ENCODE results near the gene ITPKC. TPM values are rescaled to one million over a fixed set of nuclear protein-coding genes. Genes with fewer than 3 reads are reported as not detected.

The ITPKC gene
- total RNA-seq, 1 experiment from 2014 or later, result 11.4 TPM

GRCh38 chr19:40705950-40706619 is 10.8 kb upstream of the ITPKC start (continued):
- TF ChIP-seq CBX3 (IDR thresholded peaks at IDR 0.05; ENCODE audit: low read depth) (no peak), CEBPB (IDR thresholded peaks at IDR 0.05; ENCODE audit: low read depth) (no peak), JUND (IDR thresholded peaks at IDR 0.05) (no peak), REST (IDR thresholded peaks at IDR 0.05; ENCODE audit: low read depth) (no peak), ZFX (IDR thresholded peaks at IDR 0.05) (no peak), EGR1 (IDR thresholded peaks at IDR 0.05; ENCODE audit: low read depth) (no peak), ZBTB33 (IDR thresholded peaks at IDR 0.05; ENCODE audit: extremely low read depth, insufficient replicate concordance, low read length) (no peak)

- Histone ChIP-seq H3K79me2 (ENCODE audit: insufficient read depth, low read length) (no peaks in the 10 kb centered on the region), H3K4me3 (replicated peaks in 1 of 2; ENCODE audit: low read depth in 1 of 2, low read length in 2 of 2) (no peak overlapping the region), H3K9me3 (ENCODE audit: control insufficient read depth in 1 of 2, insufficient read depth in 1 of 2, low read depth in 1 of 2, low read length in 2 of 2) (no peaks in the 10 kb centered on the region), H3K4me1 (ENCODE audit: control insufficient read depth in 1 of 2, insufficient read depth in 2 of 2, low read length in 2 of 2) (no peaks in the 10 kb centered on the region), H3K9me2 (ENCODE audit: insufficient read depth) (no peaks in the 10 kb centered on the region), H3K36me3 (ENCODE audit: control insufficient read depth in 1 of 2, insufficient read depth in 2 of 2, low read length in 2 of 2) (peaks cover 15 to 18% of the 10 kb centered on the region in 2 experiments), H3K27ac (ENCODE audit: low read depth, low read length) (no peak overlapping the region), H2AFZ (ENCODE audit: low read depth, low read length, poor library complexity, severe bottlenecking) (no peak overlapping the region), H3K4me2 (ENCODE audit: low read length) (no peak overlapping the region), H3K27me3 (ENCODE audit: insufficient read depth, low read length) (no peaks in the 10 kb centered on the region), H4K20me1 (ENCODE audit: insufficient read depth) (no peaks in the 10 kb centered on the region), H3K9ac (ENCODE audit: low read length) (no peak overlapping the region)
- ATAC-seq (no peak), DNase-seq (ENCODE audit: low read depth, low spot score) (no peak)
- no TSS peak for BruUV-seq (replicated peaks)
- RAD21 ChIA-PET (ENCODE audit: low non-redundant PET in 1 of 2, low total read pairs in 2 of 2, uncharacterized antibody in 2 of 2, unreplicated experiment in 2 of 2), result no interaction called here
- intact Hi-C loops (cut with micrococcal nuclease), result no loop called here
- TF ChIP-seq ELF1 (IDR thresholded peaks at IDR 0.05; ENCODE audit: borderline replicate concordance, low read depth), result no peak
- TF ChIP-seq EGR1 (IDR thresholded peaks at IDR 0.05; ENCODE audit: low read depth), result no peak
- no peak for TF ChIP-seq POLR2A (IDR thresholded peaks at IDR 0.05; ENCODE audit: borderline replicate concordance, extremely low read depth, insufficient read depth, insufficient read length)
- no peak for TF ChIP-seq SP1 (IDR thresholded peaks at IDR 0.05; ENCODE audit: low read depth)
- TF ChIP-seq CBX3 (IDR thresholded peaks at IDR 0.05; ENCODE audit: low read depth), result no peak
- TF ChIP-seq YY1 (IDR thresholded peaks at IDR 0.05; ENCODE audit: extremely low read depth, insufficient replicate concordance, low read depth, low read length), result no peak
- TF ChIP-seq MAX (IDR thresholded peaks at IDR 0.05), result no peak
- CTCF ChIA-PET, result no interaction called here
- POLR2A ChIA-PET, result interaction anchor here (1.3 kb wide), 1 partner anchor 9 kb away, joined by 4 read pairs; the partner anchor contains the start of genes COQ8B and ITPKC
Observed at GRCh38 chr19:40707615-40708014, 9.3 kb upstream of the ITPKC start.
